Measurements from ENCODE around the gene CTR9. TPM values are rescaled to one million over a fixed set of nuclear protein-coding genes. Genes with fewer than 3 reads are reported as not detected.

Gene CTR9
- total RNA-seq, 1 experiment from 2014 or later, result 32.7 TPM

GRCh38 chr11:10785146-10785474, 34.1 kb downstream of the CTR9 start:
- POLR2A ChIA-PET, result interaction anchor here (0.8 to 1.8 kb wide), 2 partner anchors 11 to 24 kb away, joined by 3 to 6 read pairs; partner anchors contain the start of gene EIF4G2
- Mint-ChIP-seq H3K4me3 (no peak overlapping the region), H3K4me1 (peaks cover 11% of the 10 kb centered on the region), H3K9me3 (no peaks in the 10 kb centered on the region), H3K27me3 (ENCODE audit: low read depth) (no peaks in the 10 kb centered on the region; the same call in 1 of the 2 replicates), H3K27ac (no peak overlapping the region), H3K36me3 (no peaks in the 10 kb centered on the region)
- TF ChIP-seq, protein P1, sequence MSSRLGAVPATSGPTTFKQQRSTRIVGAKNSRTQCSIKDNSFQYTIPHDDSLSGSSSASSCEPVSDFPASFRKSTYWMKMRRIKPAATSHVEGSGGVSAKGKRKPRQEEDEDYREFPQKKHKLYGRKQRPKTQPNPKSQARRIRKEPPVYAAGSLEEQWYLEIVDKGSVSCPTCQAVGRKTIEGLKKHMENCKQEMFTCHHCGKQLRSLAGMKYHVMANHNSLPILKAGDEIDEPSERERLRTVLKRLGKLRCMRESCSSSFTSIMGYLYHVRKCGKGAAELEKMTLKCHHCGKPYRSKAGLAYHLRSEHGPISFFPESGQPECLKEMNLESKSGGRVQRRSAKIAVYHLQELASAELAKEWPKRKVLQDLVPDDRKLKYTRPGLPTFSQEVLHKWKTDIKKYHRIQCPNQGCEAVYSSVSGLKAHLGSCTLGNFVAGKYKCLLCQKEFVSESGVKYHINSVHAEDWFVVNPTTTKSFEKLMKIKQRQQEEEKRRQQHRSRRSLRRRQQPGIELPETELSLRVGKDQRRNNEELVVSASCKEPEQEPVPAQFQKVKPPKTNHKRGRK (CRISPR knock-in tag; IDR thresholded peaks at IDR 0.05; ENCODE audit: borderline replicate concordance), result no peak
- TF ChIP-seq, protein P2, sequence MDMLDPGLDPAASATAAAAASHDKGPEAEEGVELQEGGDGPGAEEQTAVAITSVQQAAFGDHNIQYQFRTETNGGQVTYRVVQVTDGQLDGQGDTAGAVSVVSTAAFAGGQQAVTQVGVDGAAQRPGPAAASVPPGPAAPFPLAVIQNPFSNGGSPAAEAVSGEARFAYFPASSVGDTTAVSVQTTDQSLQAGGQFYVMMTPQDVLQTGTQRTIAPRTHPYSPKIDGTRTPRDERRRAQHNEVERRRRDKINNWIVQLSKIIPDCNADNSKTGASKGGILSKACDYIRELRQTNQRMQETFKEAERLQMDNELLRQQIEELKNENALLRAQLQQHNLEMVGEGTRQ (CRISPR knock-in tag; IDR thresholded peaks at IDR 0.05), result no peak
- no peak for TF ChIP-seq RELA (CRISPR knock-in tag; IDR thresholded peaks at IDR 0.05; ENCODE audit: borderline replicate concordance)
- no peak for TF ChIP-seq ZNF232 (CRISPR knock-in tag; IDR thresholded peaks at IDR 0.05)
- TF ChIP-seq CREM (CRISPR knock-in tag; IDR thresholded peaks at IDR 0.05), result no peak
- no peak for TF ChIP-seq FOXP4 (CRISPR knock-in tag; IDR thresholded peaks at IDR 0.05)
- no peak for TF ChIP-seq E2F5 (CRISPR knock-in tag; IDR thresholded peaks at IDR 0.05)
- no peak for TF ChIP-seq HMGXB4 (CRISPR knock-in tag; IDR thresholded peaks at IDR 0.05)
- no peak for TF ChIP-seq ATF3 (CRISPR knock-in tag; conservative IDR thresholded peaks at IDR 0.05)
- TF ChIP-seq JUN (CRISPR knock-in tag; IDR thresholded peaks at IDR 0.05), result no peak
- TF ChIP-seq ZNF425 (CRISPR knock-in tag; conservative IDR thresholded peaks at IDR 0.05), result no peak
- TF ChIP-seq FOXK1 (CRISPR knock-in tag; IDR thresholded peaks at IDR 0.05), result no peak
- TF ChIP-seq ZBTB21 (CRISPR knock-in tag; IDR thresholded peaks at IDR 0.05; ENCODE audit: borderline replicate concordance), result no peak
- TF ChIP-seq TEAD4 (CRISPR knock-in tag; IDR thresholded peaks at IDR 0.05), result no peak
- TF ChIP-seq ESRRA (CRISPR knock-in tag; IDR thresholded peaks at IDR 0.05; ENCODE audit: borderline replicate concordance), result no peak
- no peak for TF ChIP-seq ZNF138 (CRISPR knock-in tag; conservative IDR thresholded peaks at IDR 0.05)
- TF ChIP-seq FOXJ3 (CRISPR knock-in tag; IDR thresholded peaks at IDR 0.05; ENCODE audit: borderline replicate concordance), result no peak
- CTCF ChIA-PET, result interaction anchor here (1.5 to 2.3 kb wide), 5 partner anchors 8 to 243 kb away, joined by 3 to 21 read pairs (median 7); no protein-coding TSS in a partner anchor
- DNase-seq (ENCODE audit: low spot score) (no peak), ATAC-seq (no peak)
